Measurements from ENCODE around the gene SRSF11.

Gene SRSF11

GRCh38 chr1:70220517-70221237 is 503 bp upstream of the SRSF11 start:
- in situ Hi-C loops (cut with HindIII; ENCODE audit: low sequenced_read_pairs), result no loop called here

- in situ Hi-C loops (cut with HindIII; ENCODE audit: low sequenced_read_pairs), result no loop called here
Observed at GRCh38 chr1:70222716-70223235, 1.6 kb downstream of the SRSF11 start.

- in situ Hi-C loops (cut with HindIII; ENCODE audit: low sequenced_read_pairs), result no loop called here
Observed at GRCh38 chr1:70224954-70225353, 3.8 kb downstream of the SRSF11 start.

- in situ Hi-C loops (cut with HindIII; ENCODE audit: low sequenced_read_pairs), result no loop called here
Observed at GRCh38 chr1:70227439-70227838, 6.3 kb downstream of the SRSF11 start.

GRCh38 chr1:70228670-70229069 is 7.5 kb downstream of the SRSF11 start:
- in situ Hi-C loops (cut with HindIII; ENCODE audit: low sequenced_read_pairs), result no loop called here

- in situ Hi-C loops (cut with HindIII; ENCODE audit: low sequenced_read_pairs), result no loop called here
Observed at GRCh38 chr1:70231475-70231874, 10.3 kb downstream of the SRSF11 start.

GRCh38 chr1:70234733-70235132 is 13.6 kb downstream of the SRSF11 start:
- in situ Hi-C loops (cut with HindIII; ENCODE audit: low sequenced_read_pairs), result no loop called here

GRCh38 chr1:70239940-70240339 is 18.8 kb downstream of the SRSF11 start:
- in situ Hi-C loops (cut with HindIII; ENCODE audit: low sequenced_read_pairs), result no loop called here

GRCh38 chr1:70247122-70247521 is 25.9 kb downstream of the SRSF11 start:
- in situ Hi-C loops (cut with HindIII; ENCODE audit: low sequenced_read_pairs), result no loop called here

- in situ Hi-C loops (cut with HindIII; ENCODE audit: low sequenced_read_pairs), result no loop called here
Observed at GRCh38 chr1:70247768-70248167, 26.6 kb downstream of the SRSF11 start.

- in situ Hi-C loops (cut with HindIII; ENCODE audit: low sequenced_read_pairs), result no loop called here
Observed at GRCh38 chr1:70248729-70249128, 27.5 kb downstream of the SRSF11 start.

GRCh38 chr1:70256664-70257063 is 35.5 kb downstream of the SRSF11 start:
- in situ Hi-C loops (cut with HindIII; ENCODE audit: low sequenced_read_pairs), result no loop called here

- in situ Hi-C loops (cut with HindIII; ENCODE audit: low sequenced_read_pairs), result no loop called here
Observed at GRCh38 chr1:70264839-70265238, 43.7 kb downstream of the SRSF11 start.

- in situ Hi-C loops (cut with HindIII; ENCODE audit: low sequenced_read_pairs), result no loop called here
Observed at GRCh38 chr1:70265946-70266345, 44.8 kb downstream of the SRSF11 start.

- in situ Hi-C loops (cut with HindIII; ENCODE audit: low sequenced_read_pairs), result no loop called here
Observed at GRCh38 chr1:70277875-70278274, 56.7 kb downstream of the SRSF11 start.

GRCh38 chr1:70278710-70279109 is 57.5 kb downstream of the SRSF11 start:
- in situ Hi-C loops (cut with HindIII; ENCODE audit: low sequenced_read_pairs), result no loop called here

- in situ Hi-C loops (cut with HindIII; ENCODE audit: low sequenced_read_pairs), result no loop called here
Observed at GRCh38 chr1:70284366-70284765, 63.2 kb downstream of the SRSF11 start.

GRCh38 chr1:70286453-70286852 is 65.3 kb downstream of the SRSF11 start:
- in situ Hi-C loops (cut with HindIII; ENCODE audit: low sequenced_read_pairs), result no loop called here

- in situ Hi-C loops (cut with HindIII; ENCODE audit: low sequenced_read_pairs), result no loop called here
Observed at GRCh38 chr1:70288166-70288565, 67.0 kb downstream of the SRSF11 start.

GRCh38 chr1:70290218-70290617 is 69.0 kb downstream of the SRSF11 start:
- in situ Hi-C loops (cut with HindIII; ENCODE audit: low sequenced_read_pairs), result no loop called here

- in situ Hi-C loops (cut with HindIII; ENCODE audit: low sequenced_read_pairs), result no loop called here
Observed at GRCh38 chr1:70293186-70293843, 72.1 kb downstream of the SRSF11 start.

GRCh38 chr1:70295749-70296148 is 74.6 kb downstream of the SRSF11 start:
- in situ Hi-C loops (cut with HindIII; ENCODE audit: low sequenced_read_pairs), result no loop called here

Measured in DLD1 (cell line).